GM12878 (cell line): ENCODE results near the gene NOC2L. TPM values are rescaled to one million over a fixed set of nuclear protein-coding genes. Genes with fewer than 3 reads are reported as not detected.

ENCODE experiments used
- ATAC-seq: fragments of 200-7000 bp; cut with Tn5 transposase; 3 replicates; pipeline ENCODE4 v1.9.1; 2020; ENCODE audit warnings: mild to moderate bottlenecking, moderate library complexity
- BruUV-seq: library from RNA; stranded (reverse); fragments of 400-500 nt; replicated peaks from 2 replicates; lab custom pipeline; 2021; lab: Mats Ljungman, UMichigan
- CTCF ChIA-PET: fragments of 300-600 bp; sonication (Branson Sonifier 250); formaldehyde crosslinking; extraction: SDS; loops from one replicate; lab custom pipeline; 2021; ENCODE audit warnings: inconsistent platforms; lab: Yijun Ruan, JAX
- POLR2A ChIA-PET: fragments of 350-600 bp; formaldehyde crosslinking; extraction: SDS; loops from one replicate; lab custom pipeline; 2021; ENCODE audit warnings: inconsistent platforms; lab: Charles Lee
- RAD21 ChIA-PET: fragments of 300-600 bp; sonication (Branson Sonifier 250); formaldehyde crosslinking; loops from one replicate; lab custom pipeline; 2023; ENCODE audit warnings: antibody characterized with exemption; ENCODE audit not compliant: unreplicated experiment; lab: Charles Lee
- SMC1A ChIA-PET: fragments of 300-600 bp; sonication (Branson Sonifier 250); formaldehyde crosslinking; loops from one replicate; lab custom pipeline; 2023; ENCODE audit not compliant: unreplicated experiment, uncharacterized antibody; lab: Charles Lee
- DNase-seq: peaks from one replicate; pipeline ENCODE4 v3.0.0-alpha.2; 2011; ENCODE audit warnings: low read depth, low spot score
- FAIRE-seq: peaks from 3 replicates; lab custom pipeline; 2011; peaks lifted over from hg19 to GRCh38; lab: Jason Lieb, UNC
- H2AFZ ChIP-seq: 2 replicates; pipeline ENCODE4 v1.6.0; 2011; ENCODE audit warnings: low read depth, low read length, control low read depth; ENCODE audit not compliant: control insufficient read depth
- H3K27ac ChIP-seq: 2 replicates; pipeline ENCODE4 v1.5.1; 2011; ENCODE audit warnings: control low read depth; ENCODE audit not compliant: control insufficient read depth, insufficient read depth
- H3K27me3 ChIP-seq, 2 experiments: replicated peaks in 1 of 2; 2 replicates each; pipeline versions ENCODE4 v1.6.0 to v1.6.1; 2011; ENCODE audit warnings: low read length in 1 of 2; ENCODE audit not compliant: control insufficient read depth in 2 of 2, insufficient read depth in 2 of 2
- H3K36me3 ChIP-seq, 2 experiments: 2 replicates each; pipeline ENCODE4 v1.5.1; 2011; ENCODE audit warnings: low read length in 1 of 2; ENCODE audit not compliant: control insufficient read depth in 2 of 2, insufficient read depth in 2 of 2
- H3K4me1 ChIP-seq: 2 replicates; pipeline ENCODE4 v1.6.1; 2011; ENCODE audit warnings: mild to moderate bottlenecking, low read length, moderate library complexity, mixed read lengths; ENCODE audit not compliant: control insufficient read depth, insufficient read depth
- H3K4me2 ChIP-seq: 2 replicates; pipeline ENCODE4 v1.6.0; 2011; ENCODE audit warnings: control low read depth; ENCODE audit not compliant: control insufficient read depth, insufficient read depth
- H3K4me3 ChIP-seq: fragments of 200-600 bp; sonication (generic); 2 replicates; pipeline ENCODE4 v1.5.1; 2016
- H3K79me2 ChIP-seq: 2 replicates; pipeline ENCODE4 v1.6.0; 2011; ENCODE audit warnings: low read length; ENCODE audit not compliant: control insufficient read depth, insufficient read depth
- H3K9ac ChIP-seq: 2 replicates; pipeline ENCODE4 v1.8.0; 2011; ENCODE audit warnings: low read length, control low read depth, mixed read lengths; ENCODE audit not compliant: control insufficient read depth, insufficient read depth
- H3K9me3 ChIP-seq: replicated peaks from 3 replicates; pipeline ENCODE4 v1.5.1; 2011; ENCODE audit warnings: mild to moderate bottlenecking, low read length; ENCODE audit not compliant: control insufficient read depth, insufficient read depth
- H4K20me1 ChIP-seq: 2 replicates; pipeline ENCODE4 v1.6.0; 2011; ENCODE audit not compliant: control insufficient read depth, insufficient read depth
- CREB1 ChIP-seq: IDR thresholded peaks from 2 replicates; pipeline ENCODE4 v1.6.1; 2012; ENCODE audit warnings: low read depth, mild to moderate bottlenecking, inconsistent platforms
- DPF2 ChIP-seq: fragments of 450-650 bp; IDR thresholded peaks from 2 replicates; pipeline ENCODE4 v1.6.1; 2017; ENCODE audit warnings: mild to moderate bottlenecking
- GABPA ChIP-seq: IDR thresholded peaks from 2 replicates; pipeline ENCODE4 v1.6.1; 2014; ENCODE audit warnings: antibody characterized with exemption, low read depth, mild to moderate bottlenecking, inconsistent platforms
- HDAC6 ChIP-seq: fragments of 200-600 bp; sonication (generic); IDR thresholded peaks from one replicate; pipeline ENCODE4 v1.8.0; 2017; ENCODE audit warnings: antibody characterized with exemption; ENCODE audit not compliant: unreplicated experiment
- MTA3 ChIP-seq: IDR thresholded peaks from 2 replicates; pipeline ENCODE4 v1.6.1; 2012; ENCODE audit warnings: low read length, inconsistent platforms, borderline replicate concordance
- TARDBP ChIP-seq: IDR thresholded peaks from 2 replicates; pipeline ENCODE4 v1.6.1; 2016; ENCODE audit warnings: borderline replicate concordance
- ZBTB4 ChIP-seq: fragments of 450-650 bp; formaldehyde crosslinking; IDR thresholded peaks from 2 replicates; pipeline ENCODE4 v1.4.0; 2022; ENCODE audit warnings: mild to moderate bottlenecking, moderate library complexity
- WGBS: methylation state at CpG from one replicate; pipeline ENCODE4 v1.1.6; 2016; ENCODE audit warnings: low lambda C conversion rate; ENCODE audit not compliant: insufficient replicate concordance, insufficient coverage; ENCODE audit errors: missing lambda C conversion rate; 5-methylcytosine and 5-hydroxymethylcytosine counted together
- in situ Hi-C: fragments of 300-500 bp; cut with MboI; formaldehyde crosslinking; loops from 9 replicates; pipeline ENCODE4 v1.14.3; 2018; ENCODE audit warnings: mixed read lengths
- intact Hi-C: fragments of 100-400 bp; cut with micrococcal nuclease; formaldehyde crosslinking; loops from one replicate; pipeline ENCODE4 v1.14.2; 2022; ENCODE audit not compliant: unreplicated experiment
- polyA plus RNA-seq, 11 experiments: library from polyadenylated mRNA; depleted of rRNA in 4 of 11; unstranded in 6 of 11; stranded (reverse) in 5 of 11; fragments of >200 nt; fragmentation: Nextera tagmentation in 4 of 11; fragmentation: Illumina TruSeq in 1 of 11; extraction: Ambion mirVana in 4 of 11; extraction: Trizol in 1 of 11; gene quantifications; 1 replicate in 1 of 11; 2 replicates in 10 of 11; pipeline versions ENCODE4 v1.2.1 to v1.2.3, GENCODE V29; 2011 to 2016; ENCODE audit warnings: inconsistent platforms in 2 of 11, missing spikeins in 2 of 11, low read depth in 1 of 11
- total RNA-seq, 4 experiments: library from RNA; depleted of rRNA in 3 of 4; stranded (reverse); fragments of >200 nt in 3 of 4; fragmentation: Illumina TruSeq in 1 of 4; extraction: Trizol in 1 of 4; gene quantifications; 2 replicates each; pipeline versions ENCODE4 v1.2.1 to v1.2.3, GENCODE V29; 2013 to 2021
- TF ChIP-seq, protein P1 (sequence below): fragments of 450-650 bp; IDR thresholded peaks from 2 replicates; pipeline ENCODE4 v1.6.1; 2018; ENCODE audit warnings: mild to moderate bottlenecking, low read depth, moderate library complexity; ENCODE audit not compliant: partially characterized antibody

Gene NOC2L
- total and polyA plus RNA-seq, 10 of the 15 experiments (the other 5 are each of a cell fraction or from before 2014, with no cell fraction given): 1.3 to 171 (median 64.3) TPM

DNA sequence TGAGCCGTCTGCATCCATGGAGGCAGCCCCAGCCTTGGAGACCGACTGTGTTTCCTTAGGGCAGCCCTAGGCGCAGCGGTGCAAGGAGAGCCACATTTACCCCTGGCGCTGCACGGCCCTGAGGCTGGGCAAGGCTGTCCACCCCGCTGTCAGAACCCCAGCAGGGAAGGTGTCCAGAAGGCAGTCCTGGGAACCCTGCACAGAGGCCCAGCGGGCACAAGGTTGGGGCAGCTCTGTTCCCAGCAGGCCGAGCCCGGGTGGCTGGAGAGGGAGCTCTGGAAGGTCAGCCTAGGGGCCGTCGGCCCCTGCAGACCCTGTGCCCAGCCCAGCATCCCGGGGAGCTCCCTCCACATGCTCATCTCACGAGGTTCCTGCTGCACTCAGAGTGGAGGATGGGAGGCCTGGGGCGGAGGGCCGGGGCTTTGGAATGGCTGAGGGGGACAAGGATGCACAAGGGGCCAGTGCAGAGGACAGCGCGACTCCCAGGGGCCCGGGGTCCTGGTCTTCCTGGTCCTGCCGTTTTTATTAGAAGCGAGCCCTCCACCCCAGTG lies 55.3 kb downstream of the NOC2L start:
- SMC1A ChIA-PET: no interaction called here
- Histone ChIP-seq H3K27me3 (no peaks in the 10 kb centered on the region; a peak in 1 of 4 replicates), H3K9ac (no peak overlapping the region), H3K4me1 (peaks cover 7% of the 10 kb centered on the region), H3K4me3 (no peak overlapping the region), H4K20me1 (no peaks in the 10 kb centered on the region), H3K9me3 (no peaks in the 10 kb centered on the region; the same call in 2 of the 3 replicates), H3K27ac (no peak overlapping the region), H3K4me2 (no peak overlapping the region), H3K36me3 (no peaks in the 10 kb centered on the region), H2AFZ (no peak overlapping the region), H3K79me2 (no peaks in the 10 kb centered on the region)
- intact Hi-C loops: loop anchor here (10.0 kb wide), 1 partner anchor 161 kb away; no protein-coding TSS in a partner anchor
- no peak for TF ChIP-seq HDAC6
- no peak for TF ChIP-seq CREB1
- TF ChIP-seq DPF2: no peak
- no peak for TF ChIP-seq ZBTB4
- TF ChIP-seq, protein P1, sequence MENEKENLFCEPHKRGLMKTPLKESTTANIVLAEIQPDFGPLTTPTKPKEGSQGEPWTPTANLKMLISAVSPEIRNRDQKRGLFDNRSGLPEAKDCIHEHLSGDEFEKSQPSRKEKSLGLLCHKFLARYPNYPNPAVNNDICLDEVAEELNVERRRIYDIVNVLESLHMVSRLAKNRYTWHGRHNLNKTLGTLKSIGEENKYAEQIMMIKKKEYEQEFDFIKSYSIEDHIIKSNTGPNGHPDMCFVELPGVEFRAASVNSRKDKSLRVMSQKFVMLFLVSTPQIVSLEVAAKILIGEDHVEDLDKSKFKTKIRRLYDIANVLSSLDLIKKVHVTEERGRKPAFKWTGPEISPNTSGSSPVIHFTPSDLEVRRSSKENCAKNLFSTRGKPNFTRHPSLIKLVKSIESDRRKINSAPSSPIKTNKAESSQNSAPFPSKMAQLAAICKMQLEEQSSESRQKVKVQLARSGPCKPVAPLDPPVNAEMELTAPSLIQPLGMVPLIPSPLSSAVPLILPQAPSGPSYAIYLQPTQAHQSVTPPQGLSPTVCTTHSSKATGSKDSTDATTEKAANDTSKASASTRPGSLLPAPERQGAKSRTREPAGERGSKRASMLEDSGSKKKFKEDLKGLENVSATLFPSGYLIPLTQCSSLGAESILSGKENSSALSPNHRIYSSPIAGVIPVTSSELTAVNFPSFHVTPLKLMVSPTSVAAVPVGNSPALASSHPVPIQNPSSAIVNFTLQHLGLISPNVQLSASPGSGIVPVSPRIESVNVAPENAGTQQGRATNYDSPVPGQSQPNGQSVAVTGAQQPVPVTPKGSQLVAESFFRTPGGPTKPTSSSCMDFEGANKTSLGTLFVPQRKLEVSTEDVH: no peak
- TF ChIP-seq MTA3: no peak
- TF ChIP-seq GABPA: no peak
- TF ChIP-seq TARDBP: no peak
- WGBS: 86% methylated on average over 20 of the region's 21 CpGs
- ATAC-seq (no peak), DNase-seq (no peak), FAIRE-seq (no peak)
- CTCF ChIA-PET: interaction anchor here (2.9 kb wide), 1 partner anchor 35 kb away, joined by 16 read pairs; no protein-coding TSS in a partner anchor
- RAD21 ChIA-PET: no interaction called here
- in situ Hi-C loops: no loop called here
- BruUV-seq: no TSS peak
- POLR2A ChIA-PET: no interaction called here
